ENCODE data around the gene LRRC3.
"Not testable (repeated sequence)": the region's sequence is repeated elsewhere in the genome, so short reads cannot be mapped to it uniquely, and the experiment has no call there.

Gene LRRC3

DNA sequence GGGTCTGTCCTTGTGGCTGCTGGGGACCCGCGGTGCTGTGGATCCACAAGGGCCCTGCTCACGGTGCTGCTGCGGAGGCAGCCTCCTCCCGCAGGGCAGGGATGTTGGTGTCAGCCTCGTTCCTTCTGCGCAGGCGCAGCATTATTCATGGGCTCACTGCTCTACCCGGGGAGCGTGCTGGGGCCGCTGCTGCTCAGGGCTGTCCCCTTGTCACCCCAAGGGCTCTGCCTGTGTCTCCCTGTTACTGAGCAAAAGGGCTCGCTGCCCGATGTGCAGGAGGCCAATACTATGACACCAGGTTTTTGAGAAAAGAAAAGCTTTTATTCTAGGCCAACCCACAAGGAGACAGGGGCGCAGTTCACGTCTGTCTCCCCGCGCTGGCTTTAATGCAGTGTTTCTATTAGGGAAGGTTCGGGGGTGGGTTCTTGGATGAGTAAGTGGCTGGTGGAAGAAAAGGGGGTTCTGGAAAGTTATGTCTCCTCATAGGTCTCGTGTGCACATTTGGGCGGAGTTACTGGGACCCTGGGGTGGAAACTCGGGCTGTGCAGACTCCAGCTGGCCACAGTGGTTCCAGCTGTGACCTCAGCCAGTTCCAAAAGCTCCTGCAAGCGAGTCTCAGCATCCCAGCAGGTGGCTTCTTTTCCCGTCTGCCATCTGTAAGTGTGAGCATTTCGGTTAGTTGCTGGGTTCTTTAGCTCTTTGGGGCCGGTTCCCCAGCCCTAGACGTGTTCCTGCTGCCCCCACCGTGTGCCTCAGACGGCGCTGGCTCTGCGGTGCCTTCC, 40.8 kb upstream of the LRRC3 start:
- no peaks in the 10 kb centered on the region for H3K79me2 ChIP-seq (ENCODE audit: insufficient read depth, low read length)
- H3K4me3 ChIP-seq (ENCODE audit: low read length, poor library complexity, severe bottlenecking), result no peak overlapping the region
- H3K4me2 ChIP-seq (ENCODE audit: low read depth, low read length, poor library complexity, severe bottlenecking), result no peak overlapping the region
- no peaks in the 10 kb centered on the region for H3K9me2 ChIP-seq (replicated peaks; ENCODE audit: low read depth, low read length)
- TF ChIP-seq, protein P1, sequence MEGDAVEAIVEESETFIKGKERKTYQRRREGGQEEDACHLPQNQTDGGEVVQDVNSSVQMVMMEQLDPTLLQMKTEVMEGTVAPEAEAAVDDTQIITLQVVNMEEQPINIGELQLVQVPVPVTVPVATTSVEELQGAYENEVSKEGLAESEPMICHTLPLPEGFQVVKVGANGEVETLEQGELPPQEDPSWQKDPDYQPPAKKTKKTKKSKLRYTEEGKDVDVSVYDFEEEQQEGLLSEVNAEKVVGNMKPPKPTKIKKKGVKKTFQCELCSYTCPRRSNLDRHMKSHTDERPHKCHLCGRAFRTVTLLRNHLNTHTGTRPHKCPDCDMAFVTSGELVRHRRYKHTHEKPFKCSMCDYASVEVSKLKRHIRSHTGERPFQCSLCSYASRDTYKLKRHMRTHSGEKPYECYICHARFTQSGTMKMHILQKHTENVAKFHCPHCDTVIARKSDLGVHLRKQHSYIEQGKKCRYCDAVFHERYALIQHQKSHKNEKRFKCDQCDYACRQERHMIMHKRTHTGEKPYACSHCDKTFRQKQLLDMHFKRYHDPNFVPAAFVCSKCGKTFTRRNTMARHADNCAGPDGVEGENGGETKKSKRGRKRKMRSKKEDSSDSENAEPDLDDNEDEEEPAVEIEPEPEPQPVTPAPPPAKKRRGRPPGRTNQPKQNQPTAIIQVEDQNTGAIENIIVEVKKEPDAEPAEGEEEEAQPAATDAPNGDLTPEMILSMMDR (conservative IDR thresholded peaks at IDR 0.05; ENCODE audit: low read length), result no peak
- no peak for TF ChIP-seq EZH2phosphoT487 (IDR thresholded peaks at IDR 0.05; ENCODE audit: borderline replicate concordance)
- no peak overlapping the region for H3K9ac ChIP-seq (ENCODE audit: low read depth, low read length, poor library complexity, severe bottlenecking)
- no peaks in the 10 kb centered on the region for H3K36me3 ChIP-seq (ENCODE audit: insufficient read depth, low read length)
- H3K27me3 ChIP-seq (ENCODE audit: insufficient read depth, low read length, poor library complexity, severe bottlenecking), result no peaks in the 10 kb centered on the region
- H3K9me3 ChIP-seq (ENCODE audit: insufficient read depth, low read depth, low read length), result peaks cover 19% of the 10 kb centered on the region; the same call in 1 of the 2 replicates
- H3K4me1 ChIP-seq (ENCODE audit: insufficient read depth, low read length, poor library complexity, severe bottlenecking), result no peaks in the 10 kb centered on the region
- H2AFZ ChIP-seq (ENCODE audit: low read length), result no peak overlapping the region
- no peaks in the 10 kb centered on the region for H3F3A ChIP-seq (ENCODE audit: low read depth)
- H4K20me1 ChIP-seq (ENCODE audit: insufficient read depth, low read length, poor library complexity, severe bottlenecking), result no peaks in the 10 kb centered on the region

GRCh38 chr21:44415073-44416025, 40.0 kb upstream of the LRRC3 start:
- H4K20me1 ChIP-seq (ENCODE audit: insufficient read depth, low read length, poor library complexity, severe bottlenecking), result no peaks in the 10 kb centered on the region
- no peak overlapping the region for H2AFZ ChIP-seq (ENCODE audit: low read length)
- H3K9me2 ChIP-seq (replicated peaks; ENCODE audit: low read depth, low read length), result no peaks in the 10 kb centered on the region
- H3K4me1 ChIP-seq (ENCODE audit: insufficient read depth, low read length, poor library complexity, severe bottlenecking), result no peaks in the 10 kb centered on the region
- no peaks in the 10 kb centered on the region for H3K36me3 ChIP-seq (ENCODE audit: insufficient read depth, low read length)
- no peaks in the 10 kb centered on the region for H3F3A ChIP-seq (ENCODE audit: low read depth)
- H3K9me3 ChIP-seq (ENCODE audit: insufficient read depth, low read depth, low read length), result peaks cover 21% of the 10 kb centered on the region; the same call in 1 of the 2 replicates
- H3K4me3 ChIP-seq (ENCODE audit: low read length, poor library complexity, severe bottlenecking), result no peak overlapping the region
- H3K4me2 ChIP-seq (ENCODE audit: low read depth, low read length, poor library complexity, severe bottlenecking), result no peak overlapping the region
- H3K27me3 ChIP-seq (ENCODE audit: insufficient read depth, low read length, poor library complexity, severe bottlenecking), result no peaks in the 10 kb centered on the region
- H3K9ac ChIP-seq (ENCODE audit: low read depth, low read length, poor library complexity, severe bottlenecking), result no peak overlapping the region
- TF ChIP-seq, protein P1 (conservative IDR thresholded peaks at IDR 0.05; ENCODE audit: low read length), result no peak
- TF ChIP-seq EZH2phosphoT487 (IDR thresholded peaks at IDR 0.05; ENCODE audit: borderline replicate concordance), result no peak
- H3K79me2 ChIP-seq (ENCODE audit: insufficient read depth, low read length), result no peaks in the 10 kb centered on the region

DNA sequence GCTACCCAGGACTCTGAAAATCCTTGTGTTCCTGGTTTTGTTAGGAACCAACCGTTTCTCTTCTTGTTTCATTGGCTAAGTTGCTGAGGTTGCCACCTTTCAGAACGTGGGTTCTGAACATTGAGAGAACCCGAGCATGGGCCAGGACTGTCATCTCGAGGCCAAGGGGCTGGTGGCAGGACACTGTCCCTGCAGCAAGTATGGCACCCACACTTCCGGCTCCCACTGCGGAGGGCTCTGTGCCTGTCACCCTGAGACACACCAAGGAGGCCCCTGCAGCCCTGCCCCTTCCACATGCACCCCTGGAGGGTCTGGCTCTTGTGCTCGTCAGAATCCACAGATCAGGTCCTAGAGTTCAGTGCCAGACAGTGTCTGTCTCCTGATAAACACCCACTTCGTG, 39.1 kb upstream of the LRRC3 start:
- Histone ChIP-seq H3K4me2 (ENCODE audit: low read depth, low read length, poor library complexity, severe bottlenecking) (no peak overlapping the region), H3K79me2 (ENCODE audit: insufficient read depth, low read length) (no peaks in the 10 kb centered on the region), H3K27me3 (ENCODE audit: insufficient read depth, low read length, poor library complexity, severe bottlenecking) (no peaks in the 10 kb centered on the region), H4K20me1 (ENCODE audit: insufficient read depth, low read length, poor library complexity, severe bottlenecking) (no peaks in the 10 kb centered on the region), H3K9me3 (ENCODE audit: insufficient read depth, low read depth, low read length) (peaks cover 21% of the 10 kb centered on the region; the same call in 1 of the 2 replicates), H2AFZ (ENCODE audit: low read length) (no peak overlapping the region), H3F3A (ENCODE audit: low read depth) (no peaks in the 10 kb centered on the region), H3K9ac (ENCODE audit: low read depth, low read length, poor library complexity, severe bottlenecking) (no peak overlapping the region), H3K9me2 (replicated peaks; ENCODE audit: low read depth, low read length) (no peaks in the 10 kb centered on the region), H3K4me1 (ENCODE audit: insufficient read depth, low read length, poor library complexity, severe bottlenecking) (no peaks in the 10 kb centered on the region), H3K36me3 (ENCODE audit: insufficient read depth, low read length) (no peaks in the 10 kb centered on the region), H3K4me3 (ENCODE audit: low read length, poor library complexity, severe bottlenecking) (no peak overlapping the region)
- TF ChIP-seq, protein P1 (conservative IDR thresholded peaks at IDR 0.05; ENCODE audit: low read length), result no peak

GRCh38 chr21:44417621-44418107, 37.6 kb upstream of the LRRC3 start:
- not testable (repeated sequence) for H4K20me1 ChIP-seq (ENCODE audit: insufficient read depth, low read length, poor library complexity, severe bottlenecking); H3K4me2 ChIP-seq (ENCODE audit: low read depth, low read length, poor library complexity, severe bottlenecking); H3K27me3 ChIP-seq (ENCODE audit: insufficient read depth, low read length, poor library complexity, severe bottlenecking); H2AFZ ChIP-seq (ENCODE audit: low read length); H3K79me2 ChIP-seq (ENCODE audit: insufficient read depth, low read length); H3K9ac ChIP-seq (ENCODE audit: low read depth, low read length, poor library complexity, severe bottlenecking); H3K36me3 ChIP-seq (ENCODE audit: insufficient read depth, low read length); H3K4me3 ChIP-seq (ENCODE audit: low read length, poor library complexity, severe bottlenecking); H3K9me2 ChIP-seq (replicated peaks; ENCODE audit: low read depth, low read length); H3K4me1 ChIP-seq (ENCODE audit: insufficient read depth, low read length, poor library complexity, severe bottlenecking); H3F3A ChIP-seq (ENCODE audit: low read depth)
- H3K9me3 ChIP-seq (ENCODE audit: insufficient read depth, low read depth, low read length), result peaks cover 21% of the 10 kb centered on the region; the same call in 1 of the 2 replicates
